Measurements from ENCODE around the gene UNC93A. TPM values are rescaled to one million over a fixed set of nuclear protein-coding genes. Genes with fewer than 3 reads are reported as not detected.
"Not testable (repeated sequence)": the region's sequence is repeated elsewhere in the genome, so short reads cannot be mapped to it uniquely, and the experiment has no call there.

Gene UNC93A
- total and polyA plus RNA-seq, 2 donors (not counting 3 experiments of a cell fraction or from before 2014, with no cell fraction given), result not detected

DNA sequence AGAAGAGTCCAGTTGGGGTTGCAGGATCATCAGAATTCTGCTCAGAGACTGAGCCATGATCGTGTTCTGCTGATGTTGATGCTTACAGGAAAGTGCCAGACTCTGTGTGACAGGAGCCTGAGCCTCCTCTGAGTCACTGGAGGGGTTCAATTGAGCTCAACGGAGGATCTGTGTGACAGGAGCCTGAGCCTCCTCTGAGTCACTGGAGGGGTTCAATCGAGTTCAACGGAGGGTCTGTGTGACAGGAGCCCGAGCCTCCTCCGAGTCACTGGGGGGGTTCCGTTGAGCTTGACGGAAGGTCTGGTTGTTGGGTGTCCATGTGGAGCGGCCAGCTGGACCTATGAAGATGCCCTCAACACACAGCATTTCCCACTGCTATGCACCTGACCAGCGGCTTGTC is 27.2 kb downstream of the UNC93A start:
- dilution Hi-C loops (cut with MboI; ENCODE audit: extremely low pct_ligation_motif_present, low sequenced_read_pairs); BruUV-seq (replicated peaks); H3K27me3 ChIP-seq (ENCODE audit: control insufficient read depth in 2 of 2, insufficient read depth in 2 of 2, low read length in 2 of 2); H3K9me3 ChIP-seq (replicated peaks; ENCODE audit: control insufficient read depth, insufficient read depth, low read length); H4K20me1 ChIP-seq (replicated peaks; ENCODE audit: control insufficient read depth, extremely low read depth, insufficient read depth, low read length); H3K4me2 ChIP-seq (ENCODE audit: insufficient read depth, low read length); intact Hi-C loops (cut with micrococcal nuclease); H3K9me1 ChIP-seq (replicated peaks; ENCODE audit: control insufficient read depth, extremely low read depth, insufficient read depth, low read length); H3K4me1 ChIP-seq (ENCODE audit: control insufficient read depth, extremely low read depth, insufficient read depth, low read length); FAIRE-seq; H3K9ac ChIP-seq (replicated peaks; ENCODE audit: extremely low read depth, insufficient read depth, low read length); DNase-seq (ENCODE audit: low read depth, low spot score); H3K4me3 ChIP-seq (replicated peaks in 1 of 3; ENCODE audit: insufficient read depth in 1 of 3, low read depth in 1 of 3, low read length in 3 of 3); H3K79me2 ChIP-seq (ENCODE audit: control insufficient read depth, insufficient read depth, low read length); H2AFZ ChIP-seq (ENCODE audit: low read depth, low read length); CTCF ChIA-PET; POLR2A ChIA-PET; H3K27ac ChIP-seq (ENCODE audit: insufficient read depth, low read depth, low read length); H3K36me3 ChIP-seq (ENCODE audit: control insufficient read depth in 2 of 2, extremely low read depth in 1 of 2, insufficient read depth in 2 of 2, low read length in 2 of 2): not testable (repeated sequence)

DNA sequence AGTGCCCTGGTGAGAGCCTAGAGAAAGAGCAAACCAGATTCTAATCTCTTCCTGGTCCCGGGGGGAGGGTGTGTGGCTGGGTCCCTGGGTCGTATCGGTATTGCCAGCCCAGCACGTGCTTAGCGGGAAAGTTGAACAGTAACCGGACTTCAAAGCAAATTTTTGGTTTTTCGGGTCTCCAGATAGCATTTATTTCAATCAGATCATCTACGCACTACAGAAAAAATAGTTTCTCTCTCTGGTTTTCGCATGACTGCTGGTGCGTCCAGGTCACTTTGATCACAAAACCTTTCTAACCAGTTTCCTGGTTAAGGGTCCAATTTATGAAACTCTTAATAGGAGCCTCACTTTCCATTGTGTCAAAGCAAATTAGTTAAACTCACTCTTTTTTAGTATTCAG is 27.7 kb downstream of the UNC93A start:
- H3K9me1 ChIP-seq (replicated peaks; ENCODE audit: control insufficient read depth, extremely low read depth, insufficient read depth, low read length); H3K79me2 ChIP-seq (ENCODE audit: control insufficient read depth, insufficient read depth, low read length); H3K36me3 ChIP-seq (ENCODE audit: control insufficient read depth in 2 of 2, extremely low read depth in 1 of 2, insufficient read depth in 2 of 2, low read length in 2 of 2); FAIRE-seq; H2AFZ ChIP-seq (ENCODE audit: low read depth, low read length); H3K27ac ChIP-seq (ENCODE audit: insufficient read depth, low read depth, low read length); H3K9me3 ChIP-seq (replicated peaks; ENCODE audit: control insufficient read depth, insufficient read depth, low read length); H3K9ac ChIP-seq (replicated peaks; ENCODE audit: extremely low read depth, insufficient read depth, low read length); dilution Hi-C loops (cut with MboI; ENCODE audit: extremely low pct_ligation_motif_present, low sequenced_read_pairs); H3K27me3 ChIP-seq (ENCODE audit: control insufficient read depth in 2 of 2, insufficient read depth in 2 of 2, low read length in 2 of 2); POLR2A ChIA-PET; H4K20me1 ChIP-seq (replicated peaks; ENCODE audit: control insufficient read depth, extremely low read depth, insufficient read depth, low read length); intact Hi-C loops (cut with micrococcal nuclease); H3K4me1 ChIP-seq (ENCODE audit: control insufficient read depth, extremely low read depth, insufficient read depth, low read length); DNase-seq (ENCODE audit: low read depth, low spot score); BruUV-seq (replicated peaks); H3K4me2 ChIP-seq (ENCODE audit: insufficient read depth, low read length); H3K4me3 ChIP-seq (replicated peaks in 1 of 3; ENCODE audit: insufficient read depth in 1 of 3, low read depth in 1 of 3, low read length in 3 of 3): not testable (repeated sequence)
- CTCF ChIA-PET, result interaction anchor here (1.0 kb wide), 1 partner anchor 32 kb away, joined by 3 read pairs; no protein-coding TSS in a partner anchor

DNA sequence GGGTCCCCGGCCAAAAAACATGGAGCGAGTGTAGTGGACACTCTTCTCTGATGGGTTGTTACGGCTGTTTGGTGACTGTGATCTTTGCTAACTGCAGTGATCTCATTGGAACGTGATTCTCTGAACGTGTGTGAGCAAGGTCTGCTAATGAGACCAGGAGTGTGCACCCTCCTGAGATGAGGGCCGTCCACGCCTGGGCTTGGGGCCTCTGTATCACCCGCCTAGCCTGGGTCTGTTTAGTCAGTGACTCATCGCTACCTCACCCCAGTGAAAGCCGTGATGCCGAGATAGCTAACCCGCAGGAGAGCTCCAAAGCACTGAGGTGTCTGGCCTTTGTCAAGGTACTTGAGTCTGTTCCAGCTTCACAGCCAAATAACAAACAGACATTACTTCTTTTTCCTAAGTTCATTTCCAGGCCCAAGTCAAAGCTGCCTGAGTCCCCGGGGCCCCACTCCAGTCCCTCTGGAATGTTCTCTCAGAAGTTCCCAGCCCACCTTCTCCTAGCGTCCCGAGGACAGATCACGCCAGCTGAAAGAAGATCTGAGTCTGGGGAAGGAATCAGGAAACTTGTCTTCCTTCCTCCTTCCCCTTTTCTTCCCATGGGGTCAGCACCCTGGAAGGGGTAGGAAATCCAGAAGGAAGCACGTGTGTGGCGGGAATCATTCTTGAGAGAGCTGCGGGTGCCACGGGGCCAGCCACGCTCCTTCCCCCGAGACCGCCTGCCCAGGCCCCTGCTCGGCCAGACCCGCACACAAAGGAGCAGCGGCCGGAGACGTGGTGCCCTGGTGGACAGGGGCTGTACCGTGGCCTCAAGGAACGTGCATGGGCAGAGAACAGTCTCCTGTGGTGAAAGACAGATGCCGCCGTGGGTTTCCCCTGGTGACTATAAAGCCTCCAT is 29.0 kb downstream of the UNC93A start:
- H3K4me2 ChIP-seq (ENCODE audit: insufficient read depth, low read length); H3K79me2 ChIP-seq (ENCODE audit: control insufficient read depth, insufficient read depth, low read length); BruUV-seq (replicated peaks); FAIRE-seq; H3K27me3 ChIP-seq (ENCODE audit: control insufficient read depth in 2 of 2, insufficient read depth in 2 of 2, low read length in 2 of 2); H2AFZ ChIP-seq (ENCODE audit: low read depth, low read length); H4K20me1 ChIP-seq (replicated peaks; ENCODE audit: control insufficient read depth, extremely low read depth, insufficient read depth, low read length); intact Hi-C loops (cut with micrococcal nuclease); dilution Hi-C loops (cut with MboI; ENCODE audit: extremely low pct_ligation_motif_present, low sequenced_read_pairs); H3K9ac ChIP-seq (replicated peaks; ENCODE audit: extremely low read depth, insufficient read depth, low read length); H3K4me3 ChIP-seq (replicated peaks in 1 of 3; ENCODE audit: insufficient read depth in 1 of 3, low read depth in 1 of 3, low read length in 3 of 3); H3K4me1 ChIP-seq (ENCODE audit: control insufficient read depth, extremely low read depth, insufficient read depth, low read length); H3K9me3 ChIP-seq (replicated peaks; ENCODE audit: control insufficient read depth, insufficient read depth, low read length); POLR2A ChIA-PET; H3K27ac ChIP-seq (ENCODE audit: insufficient read depth, low read depth, low read length); H3K9me1 ChIP-seq (replicated peaks; ENCODE audit: control insufficient read depth, extremely low read depth, insufficient read depth, low read length); H3K36me3 ChIP-seq (ENCODE audit: control insufficient read depth in 2 of 2, extremely low read depth in 1 of 2, insufficient read depth in 2 of 2, low read length in 2 of 2); DNase-seq (ENCODE audit: low read depth, low spot score): not testable (repeated sequence)
- CTCF ChIA-PET, result interaction anchor here (1.0 kb wide), 1 partner anchor 31 kb away, joined by 3 read pairs; no protein-coding TSS in a partner anchor

DNA sequence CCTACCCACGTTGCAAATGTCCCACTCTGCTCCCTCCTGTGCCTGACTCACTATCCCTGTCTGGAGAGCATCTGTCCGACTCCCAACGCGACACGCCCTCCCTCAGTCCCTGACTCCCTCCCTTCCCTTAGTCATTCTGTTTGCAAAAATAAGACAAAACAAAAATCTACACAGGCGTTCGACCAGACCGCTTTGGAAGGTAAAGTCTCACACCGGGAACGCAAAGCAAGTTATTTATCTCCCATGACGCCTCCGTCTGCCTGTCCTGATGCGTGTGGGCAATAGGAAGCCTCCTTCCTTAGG is 29.6 kb downstream of the UNC93A start:
- H3K9me1 ChIP-seq (replicated peaks; ENCODE audit: control insufficient read depth, extremely low read depth, insufficient read depth, low read length); FAIRE-seq; POLR2A ChIA-PET; H3K27ac ChIP-seq (ENCODE audit: insufficient read depth, low read depth, low read length); H3K4me2 ChIP-seq (ENCODE audit: insufficient read depth, low read length); BruUV-seq (replicated peaks); H3K4me1 ChIP-seq (ENCODE audit: control insufficient read depth, extremely low read depth, insufficient read depth, low read length); intact Hi-C loops (cut with micrococcal nuclease); H4K20me1 ChIP-seq (replicated peaks; ENCODE audit: control insufficient read depth, extremely low read depth, insufficient read depth, low read length); H3K9me3 ChIP-seq (replicated peaks; ENCODE audit: control insufficient read depth, insufficient read depth, low read length); H3K9ac ChIP-seq (replicated peaks; ENCODE audit: extremely low read depth, insufficient read depth, low read length); H3K36me3 ChIP-seq (ENCODE audit: control insufficient read depth in 2 of 2, extremely low read depth in 1 of 2, insufficient read depth in 2 of 2, low read length in 2 of 2); H3K4me3 ChIP-seq (replicated peaks in 1 of 3; ENCODE audit: insufficient read depth in 1 of 3, low read depth in 1 of 3, low read length in 3 of 3); H3K27me3 ChIP-seq (ENCODE audit: control insufficient read depth in 2 of 2, insufficient read depth in 2 of 2, low read length in 2 of 2); DNase-seq (ENCODE audit: low read depth, low spot score); H3K79me2 ChIP-seq (ENCODE audit: control insufficient read depth, insufficient read depth, low read length); H2AFZ ChIP-seq (ENCODE audit: low read depth, low read length); dilution Hi-C loops (cut with MboI; ENCODE audit: extremely low pct_ligation_motif_present, low sequenced_read_pairs); CTCF ChIA-PET: not testable (repeated sequence)
